Kidney tubule cell (primary cell): ENCODE measurements around the gene HMGCL.
"Not testable (repeated sequence)": the region's sequence is repeated elsewhere in the genome, so short reads cannot be mapped to it uniquely, and the experiment has no call there.

ENCODE experiments used
- DNase-seq: peaks from one replicate; pipeline ENCODE4 v3.0.0-alpha.2; 2018; ENCODE audit warnings: low spot score

HMGCL gene

GRCh38 chr1:23825076-23825761 is at the start of gene HMGCL:
TSS of gene HMGCL (minus strand) at chr1:23825429. CDS start at chr1:23825415, 14 bp downstream.
- peak; percentile 89 for DNase-seq

- DNase-seq = no peak
Observed at GRCh38 chr1:23872421-23872820, 47.2 kb upstream of the HMGCL start.

GRCh38 chr1:23869051-23869450 is 43.8 kb upstream of the HMGCL start:
- no peak for DNase-seq

- DNase-seq = no peak
Observed at GRCh38 chr1:23868557-23869016, 43.4 kb upstream of the HMGCL start.

- peak; percentile 95 for DNase-seq
Observed at GRCh38 chr1:23867895-23868556, 42.8 kb upstream of the HMGCL start, which contains the start of gene FUCA1. TSS of gene FUCA1 (minus strand) at chr1:23868290. CDS start at chr1:23868286, 4 bp downstream.

GRCh38 chr1:23867542-23867894 is 42.3 kb upstream of the HMGCL start:
- peak; percentile 9 for DNase-seq

GRCh38 chr1:23865543-23865930 is 40.3 kb upstream of the HMGCL start:
- peak; percentile 98 for DNase-seq

- DNase-seq = no peak
Observed at GRCh38 chr1:23864801-23865542, 39.7 kb upstream of the HMGCL start.

- DNase-seq = no peak
Observed at GRCh38 chr1:23862640-23863039, 37.4 kb upstream of the HMGCL start.

GRCh38 chr1:23854568-23854967 is 29.3 kb upstream of the HMGCL start:
- DNase-seq = no peak

- not testable (repeated sequence) for DNase-seq
Observed at GRCh38 chr1:23853124-23853523, 27.9 kb upstream of the HMGCL start.

- not testable (repeated sequence) for DNase-seq
Observed at GRCh38 chr1:23851406-23851805, 26.2 kb upstream of the HMGCL start.

- DNase-seq = peak; percentile 78
Observed at GRCh38 chr1:23848673-23849616, 23.7 kb upstream of the HMGCL start.

- DNase-seq = not testable (repeated sequence)
Observed at GRCh38 chr1:23847482-23848095, 22.4 kb upstream of the HMGCL start.

GRCh38 chr1:23845163-23845562 is 19.9 kb upstream of the HMGCL start:
- DNase-seq = no peak

- DNase-seq = no peak
Observed at GRCh38 chr1:23843644-23844043, 18.4 kb upstream of the HMGCL start.

- peak; percentile 19 for DNase-seq
Observed at GRCh38 chr1:23838401-23838866, 13.2 kb upstream of the HMGCL start.

GRCh38 chr1:23837908-23838307 is 12.7 kb upstream of the HMGCL start:
- DNase-seq = no peak

GRCh38 chr1:23836037-23836436 is 10.8 kb upstream of the HMGCL start:
- no peak for DNase-seq

- not testable (repeated sequence) for DNase-seq
Observed at GRCh38 chr1:23834156-23834555, 8.9 kb upstream of the HMGCL start.

GRCh38 chr1:23827717-23828116 is 2.5 kb upstream of the HMGCL start:
- no peak for DNase-seq
